Placental epithelial cell (primary cell): ENCODE data around the gene TRPC3. TPM values are rescaled to one million over a fixed set of nuclear protein-coding genes. Genes with fewer than 3 reads are reported as not detected.

Experiments used
- total RNA-seq: library from RNA; depleted of rRNA; stranded (reverse); fragments of >200 nt; gene quantifications from 2 replicates; pipeline ENCODE4 v1.2.3, GENCODE V29; 2012

TRPC3 gene
- total RNA-seq, result not detected in 2 replicates

DNA sequence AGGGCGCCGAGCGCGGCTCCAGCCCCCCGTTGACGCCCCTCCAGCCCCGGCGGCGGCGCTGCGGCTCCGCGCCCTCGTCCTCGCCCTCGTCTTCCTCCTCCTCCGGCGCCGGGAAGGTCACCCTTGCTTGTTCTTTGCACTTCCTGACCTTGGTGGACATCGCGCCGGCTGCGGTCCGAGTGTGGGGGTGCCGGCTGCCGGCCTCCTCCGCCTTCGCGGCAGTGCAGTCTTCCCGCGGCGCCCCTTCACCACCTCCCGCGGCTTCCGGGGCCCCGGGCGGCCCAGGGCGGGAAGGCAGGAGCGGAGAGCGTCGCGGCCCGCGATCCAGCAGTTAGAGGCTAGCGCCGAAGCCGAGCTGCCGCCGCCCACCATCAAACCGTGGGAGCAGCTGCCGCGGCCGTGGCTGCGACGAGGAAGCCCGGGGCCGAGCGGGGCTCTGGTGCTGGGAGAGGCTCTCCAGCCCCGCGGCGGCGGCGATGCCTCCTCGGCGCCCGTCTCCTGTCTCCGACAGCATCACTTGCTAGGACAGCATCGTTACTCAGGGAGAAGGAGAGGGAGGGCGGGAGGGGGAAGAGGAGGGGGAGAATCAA, at the start of gene TRPC3:
Gene TRPC3, minus strand, starts transcription at position 540 of the 590 bp plus-strand sequence. Its CDS starts 380 bp downstream, at position 160.

DNA sequence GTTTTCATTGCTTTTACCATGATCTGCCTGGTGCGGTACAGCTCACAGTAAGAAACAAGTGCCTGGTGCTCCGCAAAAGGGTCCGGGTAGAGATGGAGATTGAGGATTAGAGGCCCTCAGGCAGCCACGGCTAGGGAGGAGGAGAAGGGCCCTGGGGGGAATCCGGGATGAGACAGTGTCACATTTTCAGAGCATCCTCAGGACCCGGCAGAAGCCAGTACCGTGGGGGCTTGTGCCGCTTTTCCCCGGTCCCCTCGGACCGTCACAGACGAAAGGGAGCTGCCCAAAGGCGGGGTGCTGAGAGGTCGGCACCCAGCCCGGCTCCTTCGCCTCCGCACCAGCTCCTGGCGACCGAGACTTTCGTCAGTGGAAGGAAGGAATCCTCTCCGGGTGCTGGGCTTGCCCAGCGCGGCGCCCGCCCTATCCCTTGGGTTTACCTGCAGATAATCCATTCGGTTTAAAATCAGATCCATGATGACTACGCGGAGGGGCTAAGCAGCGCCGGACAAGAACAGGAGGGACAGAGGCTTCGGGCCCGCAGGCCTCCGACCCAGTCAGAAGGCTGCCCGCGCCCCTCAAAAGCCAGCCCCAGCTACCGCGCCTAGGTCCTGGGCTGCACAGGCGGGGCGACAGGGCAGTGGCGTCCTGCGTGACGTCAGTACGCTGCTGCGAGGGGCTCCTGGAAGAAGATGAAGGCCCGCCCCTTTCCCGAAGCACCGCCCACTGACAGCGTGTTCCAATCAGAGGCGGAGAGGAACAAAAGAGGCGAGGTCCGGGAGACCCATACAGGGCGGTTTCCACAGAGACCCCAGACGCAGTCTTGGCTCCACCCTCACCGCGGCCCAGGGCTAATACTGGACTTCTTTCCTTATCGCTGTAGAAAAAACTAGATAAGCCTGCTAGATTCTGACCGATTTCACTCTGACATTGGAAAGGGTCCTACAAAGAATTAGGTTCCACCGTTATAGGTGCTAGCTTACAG, 81.7 kb downstream of the TRPC3 start, which contains the start of gene BBS7:
Gene BBS7, minus strand, starts transcription at position 634 of the 982 bp plus-strand sequence. Its CDS starts 161 bp downstream, at position 473.

Other genes starting within 250 kb of the TRPC3 start
- gene SMIM43, start 186.9 kb downstream of the TRPC3 start, total RNA-seq, result under 0.01 TPM in 1 of 2 replicates, not detected in the other
- gene EXOSC9, start 150.7 kb downstream of the TRPC3 start, total RNA-seq, result 21.2 and 21.5 TPM in 2 replicates
- 9.4 and 23.7 TPM in 2 replicates for gene CCNA2, start 128.2 kb downstream of the TRPC3 start, total RNA-seq
- gene BBS7, start 81.6 kb downstream of the TRPC3 start, total RNA-seq, result 10.2 and 20.7 TPM in 2 replicates
- gene BLTP1, start 200.3 kb upstream of the TRPC3 start, total RNA-seq, result 95.0 and 104 TPM in 2 replicates